Endodermal cell (in vitro differentiated cells): ENCODE results near the gene PIK3C3. TPM values are rescaled to one million over a fixed set of nuclear protein-coding genes. Genes with fewer than 3 reads are reported as not detected.

Experiments used
- DNase-seq: peaks from one replicate; pipeline ENCODE4 v3.0.0-alpha.2; 2017
- H3K27ac ChIP-seq: 2 replicates; pipeline ENCODE4 v1.5.1; 2013; ENCODE audit warnings: mild to moderate bottlenecking, low read depth, low read length, moderate library complexity
- H3K27me3 ChIP-seq: 2 replicates; pipeline ENCODE4 v1.6.1; 2013; ENCODE audit warnings: mild to moderate bottlenecking, low read length, moderate library complexity; ENCODE audit not compliant: insufficient read depth, control insufficient read depth, poor library complexity, severe bottlenecking
- H3K36me3 ChIP-seq: 2 replicates; pipeline ENCODE4 v1.7.0; 2013; ENCODE audit warnings: mild to moderate bottlenecking, low read length, moderate library complexity; ENCODE audit not compliant: control insufficient read depth, insufficient read depth
- H3K4me1 ChIP-seq: one replicate; pipeline ENCODE4 v1.7.0; 2013; ENCODE audit warnings: low read length; ENCODE audit not compliant: control insufficient read depth, insufficient read depth
- H3K4me3 ChIP-seq: 2 replicates; pipeline ENCODE4 v1.5.1; 2013; ENCODE audit warnings: mild to moderate bottlenecking, low read length, moderate library complexity
- H3K9ac ChIP-seq: 2 replicates; pipeline ENCODE4 v1.6.1; 2013; ENCODE audit warnings: mild to moderate bottlenecking, low read length, moderate library complexity; ENCODE audit not compliant: poor library complexity, severe bottlenecking; ENCODE audit errors: extremely low read depth
- H3K9me3 ChIP-seq: 2 replicates; pipeline ENCODE4 v1.6.1; 2013; ENCODE audit warnings: mild to moderate bottlenecking, low read length, moderate library complexity; ENCODE audit not compliant: control insufficient read depth
- H3K27ac Mint-ChIP-seq: 2 replicates; pipeline ENCODE4 v1.8.0; 2020; ENCODE audit warnings: mixed read lengths
- H3K27me3 Mint-ChIP-seq: 2 replicates; pipeline ENCODE4 v1.8.0; 2021; ENCODE audit warnings: mild to moderate bottlenecking, mixed read lengths; ENCODE audit not compliant: insufficient read depth
- H3K36me3 Mint-ChIP-seq: 2 replicates; pipeline ENCODE4 v1.8.0; 2020; ENCODE audit warnings: low read depth, mixed read lengths
- H3K4me1 Mint-ChIP-seq: 2 replicates; pipeline ENCODE4 v1.8.0; 2020; ENCODE audit warnings: mixed read lengths
- H3K4me3 Mint-ChIP-seq: 2 replicates; pipeline ENCODE4 v1.8.0; 2020; ENCODE audit warnings: mild to moderate bottlenecking, moderate library complexity, mixed read lengths
- H3K9me3 Mint-ChIP-seq: 2 replicates; pipeline ENCODE4 v1.8.0; 2020; ENCODE audit warnings: mild to moderate bottlenecking, mixed read lengths
- CTCF ChIP-seq: fragments of 200-600 bp; sonication (generic); conservative IDR thresholded peaks from 2 replicates; pipeline ENCODE4 v1.5.0; 2021; ENCODE audit warnings: antibody characterized with exemption, mild to moderate bottlenecking
- WGBS, 2 experiments: methylation state at CpG; one replicate each; pipeline versions ENCODE4 v1.1.5 to v1.1.7; 2013; ENCODE audit warnings: missing lambda C conversion rate in 2 of 2, mixed read lengths in 1 of 2; ENCODE audit not compliant: insufficient coverage in 1 of 2, insufficient read length in 1 of 2; 5-methylcytosine and 5-hydroxymethylcytosine counted together
- total RNA-seq, 2 donors: library from RNA; stranded (reverse); fragmentation: NEBNext Ultra II Directional in 1 of 2; extraction: Animal tissue kit (Norgen Biotek cat#: 25700) in 1 of 2; gene quantifications; 2 replicates in 1 of 2; 3 replicates in 1 of 2; pipeline ENCODE4 v1.2.1, GENCODE V29; 2021

The PIK3C3 gene
- total RNA-seq, 2 donors from 2014 or later, result 47.0 to 64.8 TPM

GRCh38 chr18:42018831-42019230, 63.8 kb downstream of the PIK3C3 start:
- no peaks in the 10 kb centered on the region for H3K4me1 ChIP-seq
- Mint-ChIP-seq H3K4me1 (peaks cover 9% of the 10 kb centered on the region), H3K36me3 (peaks cover 31% of the 10 kb centered on the region), H3K27me3 (no peaks in the 10 kb centered on the region), H3K4me3 (no peak overlapping the region), H3K27ac (no peak overlapping the region), H3K9me3 (no peaks in the 10 kb centered on the region)
- no peak for DNase-seq
- H3K9ac ChIP-seq, result no peak overlapping the region
- WGBS, 2 experiments, result 84 to 93% methylated on average over 2 to 4 of the region's 4 CpGs
- no peak overlapping the region for H3K4me3 ChIP-seq
- H3K27me3 ChIP-seq, result no peaks in the 10 kb centered on the region
- no peak for TF ChIP-seq CTCF
- no peaks in the 10 kb centered on the region for H3K9me3 ChIP-seq
- H3K36me3 ChIP-seq, result peaks cover 54% of the 10 kb centered on the region
- H3K27ac ChIP-seq, result no peak overlapping the region

GRCh38 chr18:42024131-42024530, 69.1 kb downstream of the PIK3C3 start:
- no peak overlapping the region for H3K27ac ChIP-seq
- TF ChIP-seq CTCF, result no peak
- H3K27me3 ChIP-seq, result no peaks in the 10 kb centered on the region
- no peaks in the 10 kb centered on the region for H3K9me3 ChIP-seq
- no peak overlapping the region for H3K4me3 ChIP-seq
- H3K36me3 ChIP-seq, result peaks cover 37% of the 10 kb centered on the region
- DNase-seq, result no peak
- H3K9ac ChIP-seq, result no peak overlapping the region
- no peaks in the 10 kb centered on the region for H3K9me3 Mint-ChIP-seq
- no peak overlapping the region for H3K4me3 Mint-ChIP-seq
- no peak overlapping the region for H3K27ac Mint-ChIP-seq
- peaks cover 6% of the 10 kb centered on the region for H3K4me1 Mint-ChIP-seq
- H3K4me1 ChIP-seq, result no peaks in the 10 kb centered on the region
- H3K27me3 Mint-ChIP-seq, result no peaks in the 10 kb centered on the region
- 83 to 100% methylated on average over 1 of the region's 1 CpG for WGBS, 2 experiments
- H3K36me3 Mint-ChIP-seq, result peaks cover 31% of the 10 kb centered on the region

GRCh38 chr18:42025491-42025890, 70.5 kb downstream of the PIK3C3 start:
- no peak overlapping the region for H3K27ac Mint-ChIP-seq
- no peak for TF ChIP-seq CTCF
- H3K36me3 Mint-ChIP-seq, result peaks cover 33% of the 10 kb centered on the region
- peaks cover 6% of the 10 kb centered on the region for H3K4me1 Mint-ChIP-seq
- 96 to 100% methylated on average over 1 of the region's 1 CpG for WGBS, 2 experiments
- no peaks in the 10 kb centered on the region for H3K9me3 Mint-ChIP-seq
- H3K9ac ChIP-seq, result no peak overlapping the region
- H3K36me3 ChIP-seq, result peaks cover 41% of the 10 kb centered on the region
- no peaks in the 10 kb centered on the region for H3K4me1 ChIP-seq
- no peak overlapping the region for H3K27ac ChIP-seq
- DNase-seq, result no peak
- no peak overlapping the region for H3K4me3 Mint-ChIP-seq
- no peaks in the 10 kb centered on the region for H3K9me3 ChIP-seq
- H3K27me3 ChIP-seq, result no peaks in the 10 kb centered on the region
- no peaks in the 10 kb centered on the region for H3K27me3 Mint-ChIP-seq
- no peak overlapping the region for H3K4me3 ChIP-seq
